Gastroesophageal sphincter (tissue), 4 donors: ENCODE measurements around the gene CPOX. TPM values are rescaled to one million over a fixed set of nuclear protein-coding genes. Genes with fewer than 3 reads are reported as not detected.

ENCODE experiments used
- ATAC-seq: fragments of 150-250 bp; one replicate; pipeline ENCODE4 v1.9.1; 2016; ENCODE audit warnings: mild to moderate bottlenecking, moderate library complexity
- H3K27ac ChIP-seq, 4 donors: fragments of 200-600 bp; sonication (generic) in 3 of 4; 1 replicate in 3 of 4; 2 replicates in 1 of 4; pipeline ENCODE4 v1.5.1; 2016 to 2019
- H3K27me3 ChIP-seq: fragments of 200-600 bp; sonication (generic); one replicate; pipeline ENCODE4 v1.5.1; 2019
- H3K36me3 ChIP-seq, 2 donors: fragments of 200-600 bp; sonication (generic); one replicate each; pipeline ENCODE4 v1.5.1; 2019; ENCODE audit warnings: control low read depth in 1 of 2
- H3K4me1 ChIP-seq, 3 donors: fragments of 200-600 bp; sonication (generic); 1 replicate in 2 of 3; 2 replicates in 1 of 3; pipeline ENCODE4 v1.5.1; 2016 to 2019; ENCODE audit warnings: control low read depth in 2 of 3
- H3K4me3 ChIP-seq, 2 donors: fragments of 200-600 bp; sonication (generic); one replicate each; pipeline ENCODE4 v1.5.1; 2019; ENCODE audit warnings: mild to moderate bottlenecking in 1 of 2, moderate library complexity in 1 of 2
- H3K9me3 ChIP-seq, 3 donors: fragments of 200-600 bp; sonication (generic); one replicate each; pipeline ENCODE4 v1.5.1; 2017 to 2019; ENCODE audit warnings: control low read depth in 2 of 3
- EP300 ChIP-seq: sonication (generic); formaldehyde crosslinking; IDR thresholded peaks from one replicate; pipeline ENCODE4 v1.6.1; 2017; ENCODE audit warnings: antibody characterized with exemption, mild to moderate bottlenecking
- POLR2A ChIP-seq, 2 donors: fragments of 450-650 bp; IDR thresholded peaks; one replicate each; pipeline ENCODE4 v1.6.1; 2017; ENCODE audit warnings: antibody characterized with exemption in 2 of 2, mild to moderate bottlenecking in 2 of 2, moderate library complexity in 1 of 2
- POLR2AphosphoS5 ChIP-seq: sonication (generic); formaldehyde crosslinking; IDR thresholded peaks from one replicate; pipeline ENCODE4 v1.6.1; 2017; ENCODE audit warnings: antibody characterized with exemption
- WGBS, 2 donors: methylation state at CpG; one replicate each; pipeline ENCODE4 v1.1.5; 2018; ENCODE audit warnings: low coverage in 1 of 2; 5-methylcytosine and 5-hydroxymethylcytosine counted together
- total RNA-seq, 4 donors: library from RNA; depleted of rRNA; stranded (reverse); fragments of >200 nt; gene quantifications; one replicate each; pipeline ENCODE4 v1.1.0, GENCODE V29; 2016
- TF ChIP-seq, protein P1 (sequence below), 4 experiments: fragments of 200-600 bp in 2 of 4; fragments of 450-650 bp in 2 of 4; sonication (generic) in 1 of 4; IDR thresholded peaks; one replicate each; pipeline ENCODE4 v1.5.1; 2017 to 2019; ENCODE audit warnings: antibody characterized with exemption in 4 of 4, mild to moderate bottlenecking in 2 of 4, moderate library complexity in 2 of 4

The CPOX gene
- total RNA-seq, 4 donors from 2014 or later = 11.7 to 26.1 (median 17.1) TPM

DNA sequence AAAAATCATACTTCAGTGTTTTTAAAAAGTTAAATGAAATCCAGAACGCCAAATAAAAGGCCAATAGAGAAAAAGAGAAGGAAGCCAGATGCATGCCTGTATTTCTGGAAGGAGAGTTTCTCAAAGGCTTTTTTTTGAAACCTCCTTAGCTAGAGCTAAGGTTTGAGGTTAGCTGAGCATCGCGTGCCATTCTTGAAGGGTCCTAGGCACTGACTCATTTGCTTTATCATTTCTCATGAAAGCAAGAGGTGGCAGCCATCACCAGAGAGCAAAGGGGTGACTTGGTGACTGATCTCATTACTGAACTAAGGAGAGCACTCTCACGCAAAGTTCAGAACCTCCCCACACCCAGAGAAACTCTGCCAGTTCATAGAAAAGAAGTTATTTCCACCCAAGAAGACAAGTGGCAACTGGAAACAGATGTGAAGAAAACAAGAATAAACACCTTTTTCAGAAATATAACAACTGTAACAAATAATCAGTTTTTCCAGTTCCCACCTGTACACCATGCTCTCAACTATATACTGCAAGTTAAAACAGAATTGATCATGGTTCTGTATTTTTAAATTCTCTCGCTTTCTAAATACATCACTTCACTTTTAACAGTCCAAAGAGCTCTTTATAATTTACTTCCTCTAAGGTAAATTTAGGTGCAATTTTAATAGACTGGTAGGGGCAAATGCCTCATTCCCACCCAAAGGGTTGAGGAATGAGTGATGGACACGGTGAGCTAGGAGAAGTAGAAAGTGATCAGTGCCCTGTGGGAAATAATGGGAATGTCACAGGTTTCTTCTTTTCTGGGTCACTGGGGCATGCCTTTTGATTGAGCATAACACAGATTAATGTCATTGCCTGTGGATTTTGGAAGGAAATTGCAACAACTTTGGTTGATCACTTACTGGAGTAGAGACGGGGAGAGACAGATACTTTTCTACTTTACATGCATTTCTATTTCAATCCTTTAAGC is 37.0 kb downstream of the CPOX start:
- Histone ChIP-seq H3K27me3 (no peaks in the 10 kb centered on the region), H3K4me3 (no peak overlapping the region), H3K4me1 (no peaks in the 10 kb centered on the region), H3K36me3 (no peaks in the 10 kb centered on the region), H3K9me3 (no peaks in the 10 kb centered on the region), H3K27ac (no peak overlapping the region)
- ATAC-seq = no peak
- no peak for TF ChIP-seq POLR2A (IDR thresholded peaks at IDR 0.05)
- TF ChIP-seq EP300 = no peak
- TF ChIP-seq POLR2AphosphoS5 = no peak
- TF ChIP-seq, protein P1, sequence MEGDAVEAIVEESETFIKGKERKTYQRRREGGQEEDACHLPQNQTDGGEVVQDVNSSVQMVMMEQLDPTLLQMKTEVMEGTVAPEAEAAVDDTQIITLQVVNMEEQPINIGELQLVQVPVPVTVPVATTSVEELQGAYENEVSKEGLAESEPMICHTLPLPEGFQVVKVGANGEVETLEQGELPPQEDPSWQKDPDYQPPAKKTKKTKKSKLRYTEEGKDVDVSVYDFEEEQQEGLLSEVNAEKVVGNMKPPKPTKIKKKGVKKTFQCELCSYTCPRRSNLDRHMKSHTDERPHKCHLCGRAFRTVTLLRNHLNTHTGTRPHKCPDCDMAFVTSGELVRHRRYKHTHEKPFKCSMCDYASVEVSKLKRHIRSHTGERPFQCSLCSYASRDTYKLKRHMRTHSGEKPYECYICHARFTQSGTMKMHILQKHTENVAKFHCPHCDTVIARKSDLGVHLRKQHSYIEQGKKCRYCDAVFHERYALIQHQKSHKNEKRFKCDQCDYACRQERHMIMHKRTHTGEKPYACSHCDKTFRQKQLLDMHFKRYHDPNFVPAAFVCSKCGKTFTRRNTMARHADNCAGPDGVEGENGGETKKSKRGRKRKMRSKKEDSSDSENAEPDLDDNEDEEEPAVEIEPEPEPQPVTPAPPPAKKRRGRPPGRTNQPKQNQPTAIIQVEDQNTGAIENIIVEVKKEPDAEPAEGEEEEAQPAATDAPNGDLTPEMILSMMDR (IDR thresholded peaks at IDR 0.05) = no peak
- WGBS, 2 donors = 65 to 76% methylated on average over 5 to 7 of the region's 7 CpGs

DNA sequence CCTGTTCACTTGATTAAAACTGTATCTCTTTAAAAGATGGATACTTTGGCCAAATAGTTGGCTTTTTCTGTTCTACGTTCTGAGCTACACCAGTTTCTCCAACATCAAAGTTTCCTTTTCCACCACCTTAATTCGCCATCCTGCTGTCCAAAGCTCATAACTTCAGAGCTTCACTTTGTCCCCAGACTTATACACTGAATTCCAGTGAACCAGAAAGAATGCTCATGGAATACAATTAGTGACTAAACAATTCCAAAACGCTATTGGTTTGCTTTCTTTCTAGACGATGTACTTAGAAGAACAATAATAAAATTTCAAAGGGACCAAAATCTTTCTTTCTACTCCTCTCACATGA is 38.4 kb downstream of the CPOX start:
- 57 to 61% methylated on average over 4 of the region's 4 CpGs for WGBS, 2 donors
- Histone ChIP-seq H3K9me3 (no peaks in the 10 kb centered on the region), H3K27ac (no peak overlapping the region), H3K4me1 (no peaks in the 10 kb centered on the region), H3K4me3 (no peak overlapping the region), H3K27me3 (no peaks in the 10 kb centered on the region), H3K36me3 (no peaks in the 10 kb centered on the region)
- no peak for TF ChIP-seq POLR2A (IDR thresholded peaks at IDR 0.05)
- no peak for TF ChIP-seq EP300
- no peak for ATAC-seq

DNA sequence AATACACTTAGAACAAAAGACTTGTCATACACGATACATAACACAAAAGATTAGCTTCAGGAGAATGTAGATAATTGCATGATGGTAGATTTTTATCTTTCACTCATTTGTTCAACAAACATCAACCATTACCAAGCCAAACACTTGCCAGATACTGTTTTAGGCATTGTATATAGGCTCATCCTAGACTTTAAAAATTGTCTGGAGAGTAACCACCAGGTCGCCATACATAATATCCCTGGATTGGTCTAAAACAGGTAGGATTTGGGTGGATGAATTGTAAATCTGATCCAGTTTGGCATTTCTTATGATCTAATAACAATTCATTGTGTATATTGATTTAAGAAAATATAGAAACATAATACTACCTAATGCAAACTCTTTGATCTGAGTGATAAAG is 38.8 kb downstream of the CPOX start:
- no peak for TF ChIP-seq POLR2A (IDR thresholded peaks at IDR 0.05)
- no peak for TF ChIP-seq EP300
- TF ChIP-seq, protein P1 (IDR thresholded peaks at IDR 0.05) = no peak
- TF ChIP-seq POLR2AphosphoS5 = no peak
- no peaks in the 10 kb centered on the region for H3K36me3 ChIP-seq
- 86 to 88% methylated on average over 2 of the region's 2 CpGs for WGBS, 2 donors
- H3K27ac ChIP-seq = no peak overlapping the region
- no peak overlapping the region for H3K4me3 ChIP-seq
- no peak for ATAC-seq
- H3K27me3 ChIP-seq = no peaks in the 10 kb centered on the region
- no peaks in the 10 kb centered on the region for H3K9me3 ChIP-seq
- no peaks in the 10 kb centered on the region for H3K4me1 ChIP-seq

GRCh38 chr3:98553753-98554152 is 39.7 kb downstream of the CPOX start:
- no peak for ATAC-seq
- no peaks in the 10 kb centered on the region for H3K4me1 ChIP-seq
- no peaks in the 10 kb centered on the region for H3K36me3 ChIP-seq
- H3K4me3 ChIP-seq = no peak overlapping the region
- no peak overlapping the region for H3K27ac ChIP-seq
- peaks cover under 1% of the 10 kb centered on the region for H3K27me3 ChIP-seq
- WGBS, 2 donors = 60 to 82% methylated on average over 2 of the region's 2 CpGs
- TF ChIP-seq EP300 (no peak), POLR2AphosphoS5 (no peak), POLR2A (IDR thresholded peaks at IDR 0.05) (no peak)
- TF ChIP-seq, protein P1 (IDR thresholded peaks at IDR 0.05) = no peak
- no peaks in the 10 kb centered on the region for H3K9me3 ChIP-seq

GRCh38 chr3:98553021-98553563 is 40.3 kb downstream of the CPOX start:
- TF ChIP-seq POLR2A (IDR thresholded peaks at IDR 0.05) (no peak), EP300 (no peak), POLR2AphosphoS5 (no peak)
- TF ChIP-seq, protein P1 (IDR thresholded peaks at IDR 0.05) = no peak
- no peak for ATAC-seq
- Histone ChIP-seq H3K36me3 (no peaks in the 10 kb centered on the region), H3K27me3 (peaks cover 7% of the 10 kb centered on the region), H3K9me3 (no peaks in the 10 kb centered on the region), H3K4me1 (no peaks in the 10 kb centered on the region), H3K27ac (no peak overlapping the region), H3K4me3 (no peak overlapping the region)
- WGBS, 2 donors = 70 to 77% methylated on average over 5 to 6 of the region's 6 CpGs
